ENCODE data around the gene KANSL1.

Gene KANSL1

DNA sequence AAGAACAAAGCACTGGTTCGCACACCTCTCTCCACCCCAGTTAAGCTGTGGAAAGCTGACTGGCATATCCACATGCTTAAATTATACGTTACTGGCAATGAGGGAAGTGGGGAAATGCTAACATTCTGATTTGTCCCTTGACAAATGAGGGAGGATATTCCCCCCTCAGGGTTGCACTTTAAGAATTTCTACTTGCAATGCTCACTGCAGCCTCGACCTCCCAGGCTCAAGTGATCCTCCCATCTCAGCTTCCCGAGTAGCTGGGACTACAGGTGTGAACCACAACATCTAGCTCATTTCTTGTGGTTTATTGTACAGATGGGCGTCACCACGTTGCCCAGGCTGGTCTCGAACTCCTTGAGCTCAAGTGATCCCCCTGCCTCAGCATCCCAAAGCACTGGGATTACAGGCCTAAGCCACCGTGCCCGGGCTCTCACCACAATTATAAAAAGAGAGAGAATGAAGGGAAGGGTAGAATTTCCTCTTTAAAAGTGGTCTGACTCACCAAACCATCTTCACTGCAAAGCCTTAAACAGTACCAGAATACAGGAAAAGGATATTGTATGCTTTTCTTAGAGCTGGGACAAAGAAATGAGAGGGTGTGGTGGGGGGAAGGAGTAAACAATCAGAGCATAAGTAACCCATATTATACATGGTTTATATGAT, 38.9 kb downstream of the KANSL1 start:
- TF ChIP-seq CTCF (IDR thresholded peaks at IDR 0.05; ENCODE audit: insufficient read depth, low read depth, low read length, missing control alignments), result no peak
- H3K4me3 ChIP-seq (ENCODE audit: low read length), result no peak overlapping the region
- DNase-seq (ENCODE audit: low read depth), result no peak

DNA sequence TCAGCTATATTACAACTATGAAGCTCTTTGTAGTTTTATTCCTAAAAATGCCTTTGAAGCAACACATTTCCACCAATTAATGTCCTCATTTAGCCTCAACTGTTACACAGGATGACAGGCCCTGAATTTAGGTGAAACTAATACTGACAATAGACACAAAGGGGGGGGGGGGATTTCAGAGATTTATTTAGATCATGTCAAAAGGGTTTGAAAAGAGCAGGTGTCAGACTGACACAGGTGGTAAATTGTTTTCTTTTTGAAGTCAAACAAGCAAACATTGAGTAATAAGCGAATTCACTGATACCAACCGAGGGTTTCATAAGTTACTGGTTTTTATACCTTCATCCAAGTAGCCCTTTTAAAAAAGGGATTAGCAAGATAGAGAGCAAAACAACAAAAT, 40.8 kb downstream of the KANSL1 start:
- no peak for TF ChIP-seq CTCF (IDR thresholded peaks at IDR 0.05; ENCODE audit: insufficient read depth, low read depth, low read length, missing control alignments)
- no peak overlapping the region for H3K4me3 ChIP-seq (ENCODE audit: low read length)
- no peak for DNase-seq (ENCODE audit: low read depth)

DNA sequence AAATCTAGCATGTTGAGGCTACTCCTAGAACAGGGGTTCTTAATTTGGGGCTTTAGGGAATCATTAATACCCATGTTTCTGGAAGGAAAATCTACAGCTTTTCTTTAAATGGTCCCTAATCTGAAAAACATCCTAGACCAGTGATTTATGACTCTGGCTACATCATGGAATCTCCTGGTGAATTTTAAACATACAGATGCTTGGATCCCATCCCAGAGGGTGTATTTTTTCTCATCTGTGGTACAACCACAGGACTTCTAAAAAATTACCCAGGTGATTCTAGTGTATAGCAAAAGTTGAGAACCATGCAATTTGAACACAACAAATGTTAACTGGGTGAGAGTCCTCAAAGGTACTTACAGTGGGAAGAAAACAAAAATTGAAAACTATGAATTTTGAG, 41.5 kb downstream of the KANSL1 start:
- TF ChIP-seq CTCF (IDR thresholded peaks at IDR 0.05; ENCODE audit: insufficient read depth, low read depth, low read length, missing control alignments), result no peak
- no peak overlapping the region for H3K4me3 ChIP-seq (ENCODE audit: low read length)
- no peak for DNase-seq (ENCODE audit: low read depth)

- no peak for DNase-seq (ENCODE audit: low read depth)
- no peak overlapping the region for H3K4me3 ChIP-seq (ENCODE audit: low read length)
Measured at GRCh38 chr17:46150216-46150963, 42.8 kb downstream of the KANSL1 start.

DNA sequence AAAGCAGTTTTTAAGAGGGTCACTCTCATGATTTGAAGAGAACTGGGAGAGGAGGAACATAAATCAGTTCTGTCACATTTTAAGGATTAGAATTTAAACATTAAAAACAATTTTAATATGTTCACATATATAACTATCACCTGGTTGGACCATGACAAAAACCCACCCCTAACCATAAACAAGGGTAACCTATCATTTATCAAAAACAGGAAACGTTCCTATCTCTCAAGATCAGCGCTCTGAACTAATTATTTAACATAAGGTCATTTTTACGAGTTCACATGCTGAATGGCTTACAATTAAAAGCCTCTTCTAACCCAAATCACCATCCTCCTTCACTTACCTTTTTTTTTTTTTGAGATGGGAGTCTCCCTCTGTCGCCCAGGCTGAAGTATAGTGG, 45.0 kb downstream of the KANSL1 start:
- no peak overlapping the region for H3K4me3 ChIP-seq (ENCODE audit: low read length)
- DNase-seq (ENCODE audit: low read depth), result no peak
- no peak for TF ChIP-seq CTCF (IDR thresholded peaks at IDR 0.05; ENCODE audit: insufficient read depth, low read depth, low read length, missing control alignments)

More at GRCh38 chr17:46150216-46150963, 42.8 kb downstream of the KANSL1 start:
- TF ChIP-seq CTCF (IDR thresholded peaks at IDR 0.05; ENCODE audit: insufficient read depth, low read depth, low read length, missing control alignments), result no peak

GRCh38 chr17:46147296-46147695, 45.9 kb downstream of the KANSL1 start:
- TF ChIP-seq CTCF (IDR thresholded peaks at IDR 0.05; ENCODE audit: insufficient read depth, low read depth, low read length, missing control alignments), result no peak
- H3K4me3 ChIP-seq (ENCODE audit: low read length), result no peak overlapping the region
- no peak for DNase-seq (ENCODE audit: low read depth)
